ENCODE measurements around the gene MGLL.

The MGLL gene

DNA sequence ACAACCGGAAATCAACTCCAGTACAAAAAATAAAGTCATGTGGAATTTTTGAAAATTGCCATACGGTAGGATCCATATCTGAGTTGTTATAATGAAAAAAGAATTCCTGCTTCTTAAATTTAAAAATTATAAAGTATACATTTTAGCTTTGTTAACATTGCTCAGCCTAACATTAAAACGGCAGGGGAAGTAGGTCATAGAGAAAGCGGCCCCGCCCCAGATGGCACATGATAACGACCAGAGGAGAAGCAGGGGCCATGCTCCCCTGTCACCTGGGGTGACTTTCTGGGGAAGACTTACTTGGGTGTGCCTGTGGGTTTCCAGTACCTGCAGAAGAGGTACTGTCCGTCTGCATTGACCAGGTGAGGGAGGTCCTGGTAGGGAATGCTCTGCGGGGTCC, 921 bp downstream of the MGLL start:
- no peaks in the 10 kb centered on the region for H3K9me3 ChIP-seq (ENCODE audit: control insufficient read depth in 2 of 2, low read length in 2 of 2)
- H3K4me1 ChIP-seq (ENCODE audit: control insufficient read depth, insufficient read depth, low read length) = peaks cover 45% of the 10 kb centered on the region
- no peak overlapping the region for H3K27ac ChIP-seq (ENCODE audit: low read length)
- H3K9ac ChIP-seq (ENCODE audit: low read length in 2 of 2) = peak overlapping the region; percentile 37 to 82
- no peaks in the 10 kb centered on the region for H3K27me3 ChIP-seq (ENCODE audit: control insufficient read depth in 1 of 2, insufficient read depth in 2 of 2, low read length in 2 of 2)
- peaks cover 9 to 17% of the 10 kb centered on the region in 2 donors for H3K36me3 ChIP-seq (ENCODE audit: control insufficient read depth in 2 of 2, insufficient read depth in 2 of 2, low read length in 2 of 2)
- H3K4me3 ChIP-seq (ENCODE audit: low read length in 2 of 2) = peak overlapping the region; percentile 89 to 92

DNA sequence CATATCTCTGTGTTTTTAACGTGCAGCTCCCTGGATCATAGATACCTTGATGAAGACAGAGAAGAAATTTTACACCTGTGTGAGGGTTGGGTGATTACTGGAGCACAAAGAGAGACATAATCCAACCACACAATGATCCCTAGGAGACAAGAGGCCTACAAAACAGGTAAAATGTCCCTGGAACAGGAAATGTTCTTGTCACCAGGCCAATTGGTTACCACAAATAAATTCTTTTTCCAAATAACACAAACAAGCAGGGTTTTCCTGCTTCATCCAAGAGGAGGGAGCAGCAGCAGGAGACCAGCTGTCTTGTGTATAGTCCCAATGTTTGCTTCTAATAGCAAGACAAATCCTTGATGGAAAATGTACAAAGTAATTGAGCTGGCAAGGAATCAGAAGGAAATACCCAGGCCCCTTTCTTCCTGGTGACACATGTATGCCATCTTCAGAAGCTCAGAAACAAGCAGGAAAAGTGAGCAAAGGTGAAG, 1.4 kb downstream of the MGLL start:
- H3K9me3 ChIP-seq (ENCODE audit: control insufficient read depth in 2 of 2, low read length in 2 of 2) = no peaks in the 10 kb centered on the region
- H3K27me3 ChIP-seq (ENCODE audit: control insufficient read depth in 1 of 2, insufficient read depth in 2 of 2, low read length in 2 of 2) = no peaks in the 10 kb centered on the region
- peaks cover 12 to 19% of the 10 kb centered on the region in 2 donors for H3K36me3 ChIP-seq (ENCODE audit: control insufficient read depth in 2 of 2, insufficient read depth in 2 of 2, low read length in 2 of 2)
- H3K9ac ChIP-seq (ENCODE audit: low read length in 2 of 2) = peak overlapping the region; percentile 27 to 30
- H3K4me1 ChIP-seq (ENCODE audit: control insufficient read depth, insufficient read depth, low read length) = peaks cover 45% of the 10 kb centered on the region
- H3K27ac ChIP-seq (ENCODE audit: low read length) = no peak overlapping the region
- H3K4me3 ChIP-seq (ENCODE audit: low read length in 2 of 2) = peak overlapping the region; percentile 3 to 61

DNA sequence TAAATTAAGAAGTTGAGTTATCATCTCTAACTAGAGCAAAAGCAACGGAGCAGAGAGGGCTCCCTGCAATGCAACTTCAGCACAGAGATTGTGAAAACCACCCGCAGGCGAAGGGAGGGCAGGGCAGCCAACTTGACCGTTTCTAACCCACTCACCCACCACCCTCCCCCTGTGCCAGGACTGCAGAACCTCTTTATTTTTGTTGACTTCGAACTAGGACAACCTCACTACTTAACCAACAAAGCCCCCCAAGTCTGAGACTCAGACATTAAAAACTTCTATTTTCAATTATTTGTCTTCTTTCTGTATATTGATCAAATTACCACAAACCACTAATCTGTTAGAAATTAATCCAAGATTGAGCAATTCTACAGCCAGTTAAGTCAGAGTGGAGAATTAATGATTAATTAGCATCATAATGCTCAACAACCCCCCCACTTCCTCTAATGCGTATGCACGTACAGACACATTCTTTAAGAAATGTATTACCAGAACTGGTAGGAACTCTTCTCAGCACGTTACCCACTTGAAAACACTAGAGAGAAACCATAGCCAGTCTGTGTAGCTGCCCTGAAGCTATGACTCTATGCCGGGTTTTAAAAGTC, 2.0 kb downstream of the MGLL start:
- H3K4me1 ChIP-seq (ENCODE audit: control insufficient read depth, insufficient read depth, low read length) = peaks cover 50% of the 10 kb centered on the region
- H3K27ac ChIP-seq (ENCODE audit: low read length) = no peak overlapping the region
- H3K36me3 ChIP-seq (ENCODE audit: control insufficient read depth in 2 of 2, insufficient read depth in 2 of 2, low read length in 2 of 2) = peaks cover 12 to 25% of the 10 kb centered on the region in 2 donors
- H3K9ac ChIP-seq (ENCODE audit: low read length in 2 of 2) = peak overlapping the region in 1 of 2 donors; percentile 30
- H3K27me3 ChIP-seq (ENCODE audit: control insufficient read depth in 1 of 2, insufficient read depth in 2 of 2, low read length in 2 of 2) = no peaks in the 10 kb centered on the region
- H3K9me3 ChIP-seq (ENCODE audit: control insufficient read depth in 2 of 2, low read length in 2 of 2) = no peaks in the 10 kb centered on the region
- H3K4me3 ChIP-seq (ENCODE audit: low read length in 2 of 2) = peak overlapping the region; percentile 3 to 61

DNA sequence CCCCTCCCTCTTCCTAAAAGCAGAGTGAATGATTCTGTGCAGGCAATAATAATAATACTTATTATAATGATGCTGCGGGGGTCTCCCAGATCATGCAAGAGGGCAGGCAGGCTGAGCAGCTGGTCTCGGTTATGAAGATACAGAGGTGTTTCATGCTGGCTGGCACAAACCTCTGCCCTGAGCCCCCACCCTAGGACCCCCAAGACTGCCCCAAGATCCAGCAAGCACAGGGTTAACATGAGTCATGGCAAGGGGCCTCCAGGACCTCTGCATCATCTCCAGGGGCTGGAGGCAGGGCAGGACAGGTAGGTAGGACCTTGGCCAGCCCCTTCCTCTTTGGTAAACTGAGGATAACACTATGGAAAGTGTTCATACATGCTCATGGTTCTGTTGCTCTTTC, 2.7 kb downstream of the MGLL start:
- Histone ChIP-seq H3K4me3 (ENCODE audit: low read length in 2 of 2) (peak overlapping the region in 1 of 2 donors; percentile 47), H3K4me1 (ENCODE audit: control insufficient read depth, insufficient read depth, low read length) (peaks cover 52% of the 10 kb centered on the region), H3K27ac (ENCODE audit: low read length) (no peak overlapping the region), H3K36me3 (ENCODE audit: control insufficient read depth in 2 of 2, insufficient read depth in 2 of 2, low read length in 2 of 2) (peaks cover 16 to 26% of the 10 kb centered on the region in 2 donors), H3K9me3 (ENCODE audit: control insufficient read depth in 2 of 2, low read length in 2 of 2) (no peaks in the 10 kb centered on the region), H3K9ac (ENCODE audit: low read length in 2 of 2) (peak overlapping the region; percentile 1 to 13), H3K27me3 (ENCODE audit: control insufficient read depth in 1 of 2, insufficient read depth in 2 of 2, low read length in 2 of 2) (no peaks in the 10 kb centered on the region)

DNA sequence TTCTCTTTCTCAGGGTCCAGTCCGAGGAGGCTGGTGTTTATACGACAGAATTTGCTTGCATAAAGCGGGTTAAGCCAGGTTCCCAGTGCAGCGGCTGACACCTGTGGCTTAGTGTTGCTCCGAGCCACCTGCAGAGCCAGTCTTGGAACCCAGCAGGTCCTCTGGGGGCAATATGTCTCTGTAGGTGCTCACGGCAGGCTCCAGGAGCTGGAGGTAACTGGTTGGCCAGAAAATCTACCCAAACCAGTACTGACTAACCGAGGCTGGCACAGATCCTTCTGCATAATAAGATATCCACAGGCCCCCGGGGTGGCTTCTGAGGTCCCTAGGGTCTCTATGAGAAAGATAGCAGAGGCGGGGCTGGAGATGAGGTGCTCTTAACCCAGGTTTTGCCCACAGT, 3.2 kb downstream of the MGLL start:
- H3K36me3 ChIP-seq (ENCODE audit: control insufficient read depth in 2 of 2, insufficient read depth in 2 of 2, low read length in 2 of 2) = peaks cover 16 to 27% of the 10 kb centered on the region in 2 donors
- no peaks in the 10 kb centered on the region for H3K9me3 ChIP-seq (ENCODE audit: control insufficient read depth in 2 of 2, low read length in 2 of 2)
- no peak overlapping the region for H3K9ac ChIP-seq (ENCODE audit: low read length in 2 of 2)
- H3K4me3 ChIP-seq (ENCODE audit: low read length in 2 of 2) = peak overlapping the region in 1 of 2 donors; percentile 8
- H3K27me3 ChIP-seq (ENCODE audit: control insufficient read depth in 1 of 2, insufficient read depth in 2 of 2, low read length in 2 of 2) = no peaks in the 10 kb centered on the region
- peaks cover 52% of the 10 kb centered on the region for H3K4me1 ChIP-seq (ENCODE audit: control insufficient read depth, insufficient read depth, low read length)
- no peak overlapping the region for H3K27ac ChIP-seq (ENCODE audit: low read length)

DNA sequence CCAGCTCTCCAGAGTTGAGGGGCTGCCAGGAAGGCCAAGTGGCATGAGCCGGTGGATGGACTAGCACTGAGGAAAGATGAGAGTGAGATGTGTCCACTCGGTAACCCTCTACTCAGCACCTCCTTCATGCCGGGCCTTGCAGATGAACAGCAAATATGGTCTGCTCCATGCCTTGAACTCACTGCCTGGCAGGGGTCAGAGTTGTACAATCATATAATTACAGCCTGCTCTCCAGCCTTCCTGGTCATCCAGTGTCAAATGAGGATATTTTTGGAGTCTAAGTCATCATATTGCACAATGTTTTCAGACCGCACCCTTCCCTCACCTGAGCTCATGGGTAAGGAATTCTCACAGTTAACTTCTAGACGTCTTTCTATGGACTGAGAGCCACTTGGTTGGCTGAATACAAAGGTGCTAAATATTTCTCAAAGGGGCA, 4.9 kb downstream of the MGLL start:
- no peaks in the 10 kb centered on the region for H3K27me3 ChIP-seq (ENCODE audit: control insufficient read depth in 1 of 2, insufficient read depth in 2 of 2, low read length in 2 of 2)
- no peak overlapping the region for H3K27ac ChIP-seq (ENCODE audit: low read length)
- H3K4me3 ChIP-seq (ENCODE audit: low read length in 2 of 2) = no peak overlapping the region
- no peak overlapping the region for H3K9ac ChIP-seq (ENCODE audit: low read length in 2 of 2)
- peaks cover 47% of the 10 kb centered on the region for H3K4me1 ChIP-seq (ENCODE audit: control insufficient read depth, insufficient read depth, low read length)
- no peaks in the 10 kb centered on the region for H3K9me3 ChIP-seq (ENCODE audit: control insufficient read depth in 2 of 2, low read length in 2 of 2)
- peaks cover 19 to 35% of the 10 kb centered on the region in 2 donors for H3K36me3 ChIP-seq (ENCODE audit: control insufficient read depth in 2 of 2, insufficient read depth in 2 of 2, low read length in 2 of 2)

DNA sequence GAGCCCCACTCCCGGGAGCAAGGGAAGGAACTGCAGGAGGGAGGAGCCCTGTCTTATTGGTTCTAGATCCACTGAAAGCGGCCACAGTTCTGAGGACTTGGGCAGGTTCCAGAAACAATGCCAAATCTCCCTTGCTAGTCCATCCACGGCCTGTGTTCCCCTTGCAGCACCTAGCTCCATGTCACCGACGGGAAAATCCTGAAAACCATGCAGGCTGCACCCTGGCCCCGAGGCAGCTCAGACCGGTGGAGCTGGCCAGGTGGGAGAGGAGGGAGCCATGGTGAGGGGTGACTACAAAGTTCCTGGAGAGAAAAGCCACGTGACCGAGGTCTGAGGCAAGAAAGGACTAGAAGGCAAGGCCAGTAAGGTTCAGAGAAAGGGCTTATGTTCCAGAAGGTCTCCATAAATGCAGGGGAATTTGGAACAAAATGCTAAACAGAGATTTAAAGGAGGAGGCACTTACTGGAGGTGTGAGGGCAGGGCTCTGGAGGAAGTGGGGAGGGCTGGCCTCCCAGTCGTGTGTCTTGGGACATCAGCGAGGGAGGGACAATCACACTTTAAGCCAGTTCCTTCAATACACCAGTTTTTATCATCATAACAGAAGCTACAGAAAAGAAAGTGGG, 5.4 kb downstream of the MGLL start:
- Histone ChIP-seq H3K36me3 (ENCODE audit: control insufficient read depth in 2 of 2, insufficient read depth in 2 of 2, low read length in 2 of 2) (peaks cover 22 to 38% of the 10 kb centered on the region in 2 donors), H3K9me3 (ENCODE audit: control insufficient read depth in 2 of 2, low read length in 2 of 2) (no peaks in the 10 kb centered on the region), H3K4me3 (ENCODE audit: low read length in 2 of 2) (no peak overlapping the region), H3K27me3 (ENCODE audit: control insufficient read depth in 1 of 2, insufficient read depth in 2 of 2, low read length in 2 of 2) (no peaks in the 10 kb centered on the region), H3K27ac (ENCODE audit: low read length) (no peak overlapping the region), H3K4me1 (ENCODE audit: control insufficient read depth, insufficient read depth, low read length) (peaks cover 42% of the 10 kb centered on the region), H3K9ac (ENCODE audit: low read length in 2 of 2) (no peak overlapping the region)

DNA sequence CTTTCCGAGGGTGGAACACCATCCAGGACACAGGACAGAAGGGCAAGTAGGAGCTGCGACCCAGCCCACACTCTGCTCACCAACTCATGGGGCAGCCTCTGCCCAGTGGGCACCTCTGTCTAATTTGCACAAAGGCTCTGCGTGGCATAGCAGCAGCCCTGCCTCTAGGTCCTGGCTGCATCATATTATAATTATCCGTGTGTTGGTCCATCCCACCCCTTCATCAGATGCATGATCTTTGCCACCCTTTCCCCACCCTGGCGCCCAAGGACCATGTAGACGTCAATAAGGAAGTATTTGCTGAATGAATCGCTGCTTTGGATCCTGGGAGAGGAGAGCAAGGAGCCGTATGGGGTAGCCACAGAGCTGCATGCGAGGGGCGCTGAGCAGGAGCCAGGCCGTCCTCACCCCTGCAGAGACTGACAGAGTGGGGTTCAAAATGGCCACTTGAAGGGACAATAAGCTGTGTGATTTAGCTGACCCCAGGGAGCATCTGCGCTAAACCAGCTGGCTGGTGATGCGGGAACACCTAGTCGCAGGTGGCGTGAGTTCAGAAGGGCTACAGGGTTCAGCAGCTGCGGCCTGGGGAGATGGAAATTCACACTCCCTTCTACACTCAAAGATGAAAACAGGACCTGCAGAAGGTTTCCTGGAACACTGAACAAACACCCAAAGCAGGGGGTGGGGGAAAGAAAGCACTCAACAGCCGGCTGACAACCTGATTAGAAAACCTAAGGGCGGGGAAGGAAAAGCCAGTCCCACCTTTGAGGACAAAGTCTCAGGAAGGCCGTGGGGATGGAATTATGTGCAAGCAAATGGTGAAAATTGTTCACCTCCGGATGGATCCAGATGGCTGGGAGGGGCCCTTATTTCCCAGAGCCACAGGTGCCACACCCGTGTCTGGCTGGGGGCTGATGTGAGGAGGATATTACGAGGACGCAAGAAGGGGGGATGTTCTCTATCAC, 6.4 kb downstream of the MGLL start:
- H3K27ac ChIP-seq (ENCODE audit: low read length) = no peak overlapping the region
- H3K9me3 ChIP-seq (ENCODE audit: control insufficient read depth in 2 of 2, low read length in 2 of 2) = no peaks in the 10 kb centered on the region
- H3K4me3 ChIP-seq (ENCODE audit: low read length in 2 of 2) = no peak overlapping the region
- H3K4me1 ChIP-seq (ENCODE audit: control insufficient read depth, insufficient read depth, low read length) = peaks cover 38% of the 10 kb centered on the region
- H3K9ac ChIP-seq (ENCODE audit: low read length in 2 of 2) = no peak overlapping the region
- no peaks in the 10 kb centered on the region for H3K27me3 ChIP-seq (ENCODE audit: control insufficient read depth in 1 of 2, insufficient read depth in 2 of 2, low read length in 2 of 2)
- H3K36me3 ChIP-seq (ENCODE audit: control insufficient read depth in 2 of 2, insufficient read depth in 2 of 2, low read length in 2 of 2) = peaks cover 32 to 41% of the 10 kb centered on the region in 2 donors

DNA sequence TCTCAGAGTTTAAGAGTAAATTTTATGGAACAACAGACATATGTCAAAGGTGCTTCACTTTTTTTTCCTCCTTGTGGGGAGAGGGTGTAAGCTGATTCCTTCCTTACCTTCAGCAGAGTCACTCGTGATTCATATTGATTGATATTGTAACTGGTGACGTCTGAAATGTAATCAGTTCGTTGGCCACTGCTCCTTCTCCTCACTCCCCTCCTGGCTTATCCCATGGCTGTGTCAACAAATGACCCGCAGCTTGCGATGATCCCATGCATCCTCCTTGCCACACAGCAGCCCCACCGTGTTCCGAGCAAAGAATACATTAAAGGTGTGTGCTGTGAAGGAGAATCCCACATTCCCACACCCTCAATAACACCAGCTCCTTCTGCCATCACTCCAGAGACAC, 7.3 kb downstream of the MGLL start:
- Histone ChIP-seq H3K27ac (ENCODE audit: low read length) (no peak overlapping the region), H3K4me3 (ENCODE audit: low read length in 2 of 2) (no peak overlapping the region), H3K4me1 (ENCODE audit: control insufficient read depth, insufficient read depth, low read length) (peaks cover 30% of the 10 kb centered on the region), H3K36me3 (ENCODE audit: control insufficient read depth in 2 of 2, insufficient read depth in 2 of 2, low read length in 2 of 2) (peaks cover 33 to 42% of the 10 kb centered on the region in 2 donors), H3K9ac (ENCODE audit: low read length in 2 of 2) (no peak overlapping the region), H3K27me3 (ENCODE audit: control insufficient read depth in 1 of 2, insufficient read depth in 2 of 2, low read length in 2 of 2) (no peaks in the 10 kb centered on the region), H3K9me3 (ENCODE audit: control insufficient read depth in 2 of 2, low read length in 2 of 2) (no peaks in the 10 kb centered on the region)

DNA sequence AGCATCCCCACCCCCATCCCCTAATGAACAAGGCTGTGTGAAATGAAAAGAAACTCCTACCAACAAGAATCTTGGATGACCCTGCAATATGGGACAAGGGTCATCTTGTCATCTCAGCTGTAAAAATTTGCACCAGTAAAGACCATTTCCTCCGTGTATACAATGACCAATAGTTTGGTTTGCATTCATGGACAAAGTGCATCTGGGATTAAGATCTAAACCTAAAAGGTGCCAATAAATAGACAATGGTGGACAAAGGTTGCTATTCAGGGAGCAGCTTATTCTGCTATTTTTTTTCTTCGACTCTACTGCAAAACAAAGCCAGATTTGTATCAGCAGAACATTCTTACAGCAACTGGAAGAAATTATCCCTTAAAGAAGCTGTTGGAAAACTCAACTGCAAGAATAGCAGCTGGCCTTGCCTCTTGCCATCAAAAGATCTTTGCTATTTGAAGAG, 8.0 kb downstream of the MGLL start:
- H3K27me3 ChIP-seq (ENCODE audit: control insufficient read depth in 1 of 2, insufficient read depth in 2 of 2, low read length in 2 of 2) = no peaks in the 10 kb centered on the region
- peaks cover 28% of the 10 kb centered on the region for H3K4me1 ChIP-seq (ENCODE audit: control insufficient read depth, insufficient read depth, low read length)
- no peaks in the 10 kb centered on the region for H3K9me3 ChIP-seq (ENCODE audit: control insufficient read depth in 2 of 2, low read length in 2 of 2)
- H3K36me3 ChIP-seq (ENCODE audit: control insufficient read depth in 2 of 2, insufficient read depth in 2 of 2, low read length in 2 of 2) = peaks cover 37 to 46% of the 10 kb centered on the region in 2 donors
- no peak overlapping the region for H3K9ac ChIP-seq (ENCODE audit: low read length in 2 of 2)
- no peak overlapping the region for H3K4me3 ChIP-seq (ENCODE audit: low read length in 2 of 2)
- no peak overlapping the region for H3K27ac ChIP-seq (ENCODE audit: low read length)

All from stomach smooth muscle (tissue), 2 donors.